ENCODE data around the gene ICE2.

Gene ICE2

GRCh38 chr15:60386615-60387014 lies 92.3 kb downstream of the ICE2 start:
- no peak for TF ChIP-seq CTCF (conservative IDR thresholded peaks at IDR 0.05)
- H3K27ac ChIP-seq = no peak overlapping the region

- no peak for TF ChIP-seq CTCF (conservative IDR thresholded peaks at IDR 0.05)
- H3K27ac ChIP-seq = no peak overlapping the region
These were observed 93.1 kb downstream of the ICE2 start for GRCh38 chr15:60385620-60386552.

- no peak for TF ChIP-seq CTCF (conservative IDR thresholded peaks at IDR 0.05)
- H3K27ac ChIP-seq = peak overlapping the region; percentile 17
These were observed 94.3 kb downstream of the ICE2 start for GRCh38 chr15:60384526-60385126.

DNA sequence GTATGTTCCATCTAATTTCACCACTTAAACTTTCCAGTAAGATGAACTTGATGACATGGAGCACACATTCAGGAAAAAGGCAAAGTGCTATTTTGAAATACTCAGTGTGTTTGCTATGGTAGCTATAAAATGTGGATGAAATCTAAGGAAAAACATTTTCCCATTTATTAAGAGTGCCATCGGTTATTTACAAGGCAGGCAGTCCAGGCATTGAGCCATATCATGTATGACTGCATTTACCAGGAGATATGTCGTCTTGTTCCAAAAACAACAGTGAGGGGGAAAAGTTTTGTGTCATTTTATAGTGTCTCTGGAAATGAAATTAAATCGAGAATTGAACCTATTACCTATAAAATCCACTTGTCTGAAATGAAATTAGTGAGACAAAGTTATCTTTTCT lies 94.9 kb downstream of the ICE2 start:
- no peak for TF ChIP-seq CTCF (conservative IDR thresholded peaks at IDR 0.05)
- H3K27ac ChIP-seq = peak overlapping the region; percentile 17

DNA sequence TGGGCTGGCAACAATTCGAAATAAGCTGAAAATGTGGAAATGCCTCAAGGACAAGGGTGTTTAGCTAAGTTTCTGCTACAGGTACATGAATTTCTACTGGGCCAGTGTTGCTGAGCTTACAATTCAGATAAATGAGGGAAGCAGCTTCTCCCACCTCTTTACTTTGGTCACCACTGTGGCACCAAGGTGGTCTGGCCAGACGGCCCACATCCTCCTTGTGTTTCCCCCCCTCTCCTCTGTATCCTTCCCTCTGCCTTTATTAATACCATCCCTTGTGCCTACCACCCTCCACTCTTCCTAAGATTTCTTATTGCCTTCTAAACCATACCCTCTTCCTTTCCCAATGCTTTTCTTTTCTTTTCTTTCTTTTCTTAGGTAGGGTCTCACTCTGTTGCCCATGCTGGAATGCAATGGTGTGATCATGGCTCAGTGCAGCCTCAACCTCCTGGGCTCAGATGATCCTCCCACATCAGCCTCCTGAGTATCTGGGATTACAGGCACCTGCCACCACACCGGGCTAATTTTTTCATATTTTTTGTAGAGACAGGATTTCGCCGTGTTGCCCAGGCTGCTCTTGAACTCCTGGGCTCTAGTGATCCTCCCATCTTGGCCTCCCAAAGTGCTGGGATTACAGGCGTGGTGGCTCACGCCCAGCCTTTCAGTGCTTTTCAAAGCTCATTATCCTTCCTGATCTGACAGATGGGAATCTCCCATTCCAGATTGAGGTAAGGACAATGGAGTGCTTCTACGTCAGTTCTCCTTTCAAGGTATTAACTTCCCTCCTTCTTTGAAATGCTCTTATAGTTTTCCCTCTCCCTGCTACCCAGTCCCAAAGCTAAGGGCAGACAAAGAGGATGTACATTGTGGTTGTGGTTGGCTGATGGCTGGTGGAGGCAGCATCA lies 95.9 kb downstream of the ICE2 start:
- H3K27ac ChIP-seq = peak overlapping the region; percentile 17
- no peak for TF ChIP-seq CTCF (conservative IDR thresholded peaks at IDR 0.05)

GRCh38 chr15:60381148-60381788 lies 97.7 kb downstream of the ICE2 start:
- no peak for TF ChIP-seq CTCF (conservative IDR thresholded peaks at IDR 0.05)
- no peak overlapping the region for H3K27ac ChIP-seq
